Tibial artery (tissue), 4 donors: ENCODE measurements around the gene ADAM22.

Experiments
- DNase-seq, 2 donors: peaks; one replicate each; pipeline ENCODE4 v3.0.0-alpha.2; 2019
- H3K27ac ChIP-seq, 2 donors: fragments of 200-600 bp; sonication (generic) in 1 of 2; 1 replicate in 1 of 2; 2 replicates in 1 of 2; pipeline ENCODE4 v1.5.1; 2018 to 2019; ENCODE audit warnings: mild to moderate bottlenecking in 1 of 2
- H3K27me3 ChIP-seq, 2 donors: fragments of 200-600 bp; sonication (generic) in 1 of 2; one replicate each; pipeline versions ENCODE4 v1.5.1 to v1.6.0; 2016 to 2019
- H3K36me3 ChIP-seq, 3 donors: fragments of 200-600 bp; sonication (generic) in 2 of 3; one replicate each; pipeline ENCODE4 v1.5.1; 2016 to 2019; ENCODE audit warnings: mild to moderate bottlenecking in 2 of 3
- H3K4me1 ChIP-seq, 4 donors: fragments of 200-600 bp; sonication (generic) in 2 of 4; 1 replicate in 3 of 4; 2 replicates in 1 of 4; pipeline ENCODE4 v1.5.1; 2016 to 2019
- H3K4me3 ChIP-seq, 2 donors: fragments of 200-600 bp; sonication (generic) in 1 of 2; 1 replicate in 1 of 2; 2 replicates in 1 of 2; pipeline ENCODE4 v1.5.1; 2018 to 2019; ENCODE audit warnings: mild to moderate bottlenecking in 2 of 2
- H3K9me3 ChIP-seq, 3 donors: fragments of 200-600 bp; sonication (generic) in 1 of 3; one replicate each; pipeline ENCODE4 v1.5.1; 2016 to 2019
- intact Hi-C: fragments of 100-400 bp; cut with DNase I; formaldehyde crosslinking; loops from one replicate; pipeline ENCODE4 v1.15.0; 2023; ENCODE audit warnings: low total_unique reads
- TF ChIP-seq, protein P1 (sequence below), 2 experiments: fragments of 200-600 bp in 1 of 2; fragments of 450-650 bp in 1 of 2; IDR thresholded peaks; one replicate each; pipeline ENCODE4 v1.5.1; 2017 to 2019; ENCODE audit warnings: antibody characterized with exemption in 2 of 2, mild to moderate bottlenecking in 1 of 2, moderate library complexity in 1 of 2

Gene ADAM22

DNA sequence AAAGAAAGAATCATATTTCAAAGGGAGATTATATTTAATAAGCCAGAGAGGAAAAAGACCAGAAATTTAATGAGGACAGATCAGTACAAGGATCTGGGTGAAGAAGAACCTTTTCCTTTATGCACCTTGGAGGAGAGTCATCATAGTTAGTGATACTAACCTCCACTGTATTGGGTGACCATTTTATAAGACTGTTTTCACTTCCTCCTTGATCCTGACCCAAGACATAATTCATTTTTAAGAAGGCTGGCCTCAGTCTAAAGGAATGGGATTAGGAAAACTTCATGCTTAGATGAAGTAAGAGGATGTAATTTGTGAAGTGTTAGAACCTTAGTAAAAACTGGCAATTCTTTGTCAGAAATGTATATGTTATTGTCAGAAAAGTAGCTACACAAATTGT lies 68.6 kb downstream of the ADAM22 start:
- H3K27me3 ChIP-seq = no peaks in the 10 kb centered on the region
- H3K4me3 ChIP-seq = no peak overlapping the region
- intact Hi-C loops = no loop called here
- TF ChIP-seq, protein P1, sequence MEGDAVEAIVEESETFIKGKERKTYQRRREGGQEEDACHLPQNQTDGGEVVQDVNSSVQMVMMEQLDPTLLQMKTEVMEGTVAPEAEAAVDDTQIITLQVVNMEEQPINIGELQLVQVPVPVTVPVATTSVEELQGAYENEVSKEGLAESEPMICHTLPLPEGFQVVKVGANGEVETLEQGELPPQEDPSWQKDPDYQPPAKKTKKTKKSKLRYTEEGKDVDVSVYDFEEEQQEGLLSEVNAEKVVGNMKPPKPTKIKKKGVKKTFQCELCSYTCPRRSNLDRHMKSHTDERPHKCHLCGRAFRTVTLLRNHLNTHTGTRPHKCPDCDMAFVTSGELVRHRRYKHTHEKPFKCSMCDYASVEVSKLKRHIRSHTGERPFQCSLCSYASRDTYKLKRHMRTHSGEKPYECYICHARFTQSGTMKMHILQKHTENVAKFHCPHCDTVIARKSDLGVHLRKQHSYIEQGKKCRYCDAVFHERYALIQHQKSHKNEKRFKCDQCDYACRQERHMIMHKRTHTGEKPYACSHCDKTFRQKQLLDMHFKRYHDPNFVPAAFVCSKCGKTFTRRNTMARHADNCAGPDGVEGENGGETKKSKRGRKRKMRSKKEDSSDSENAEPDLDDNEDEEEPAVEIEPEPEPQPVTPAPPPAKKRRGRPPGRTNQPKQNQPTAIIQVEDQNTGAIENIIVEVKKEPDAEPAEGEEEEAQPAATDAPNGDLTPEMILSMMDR (IDR thresholded peaks at IDR 0.05) = no peak
- DNase-seq = no peak
- no peaks in the 10 kb centered on the region for H3K4me1 ChIP-seq
- no peak overlapping the region for H3K27ac ChIP-seq
- H3K9me3 ChIP-seq = no peaks in the 10 kb centered on the region
- H3K36me3 ChIP-seq = no peaks in the 10 kb centered on the region

DNA sequence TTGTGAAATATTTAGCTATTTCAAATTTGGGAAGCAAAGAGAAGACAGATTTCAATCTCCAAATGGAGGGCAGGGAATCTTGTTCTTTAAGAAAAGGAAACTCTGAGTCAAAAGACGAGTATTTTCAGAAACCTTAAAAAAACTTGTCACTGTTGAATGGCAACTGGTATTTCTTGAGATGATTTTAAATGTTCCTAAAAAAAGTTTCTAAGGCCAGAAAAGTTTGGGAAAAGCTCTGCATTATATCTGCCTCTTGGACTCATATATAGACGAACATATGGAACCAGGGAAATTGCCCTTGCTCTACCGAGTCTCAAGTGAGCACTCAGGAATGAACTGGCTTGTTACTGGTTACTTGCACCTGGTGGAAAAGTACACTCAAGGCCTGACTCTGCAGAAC lies 69.5 kb downstream of the ADAM22 start:
- Histone ChIP-seq H3K4me1 (no peaks in the 10 kb centered on the region), H3K27me3 (no peaks in the 10 kb centered on the region), H3K36me3 (no peaks in the 10 kb centered on the region), H3K4me3 (no peak overlapping the region), H3K9me3 (no peaks in the 10 kb centered on the region), H3K27ac (no peak overlapping the region)
- DNase-seq = no peak
- intact Hi-C loops = no loop called here
- TF ChIP-seq, protein P1 (IDR thresholded peaks at IDR 0.05) = no peak

DNA sequence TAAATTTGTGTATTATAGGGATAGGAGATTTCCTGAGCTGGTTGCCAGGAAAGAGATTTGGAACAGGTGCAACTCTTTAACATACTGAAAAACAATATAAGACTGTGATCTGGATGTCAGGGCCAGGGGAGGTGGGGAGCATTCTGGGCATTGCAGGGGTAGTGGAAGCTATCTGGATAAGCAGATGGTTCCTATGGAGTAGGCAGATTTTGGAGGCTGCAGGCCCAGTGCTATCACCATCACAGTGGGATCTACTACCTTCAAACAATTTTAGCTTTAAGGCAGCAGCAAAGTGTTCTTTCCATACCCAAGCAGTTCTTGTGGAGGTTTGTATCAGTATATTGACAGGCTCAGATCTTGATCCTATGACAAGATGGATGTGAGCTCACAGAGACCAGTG lies 71.1 kb downstream of the ADAM22 start:
- intact Hi-C loops = no loop called here
- no peak overlapping the region for H3K27ac ChIP-seq
- no peaks in the 10 kb centered on the region for H3K4me1 ChIP-seq
- no peaks in the 10 kb centered on the region for H3K27me3 ChIP-seq
- H3K9me3 ChIP-seq = no peaks in the 10 kb centered on the region
- no peaks in the 10 kb centered on the region for H3K36me3 ChIP-seq
- no peak overlapping the region for H3K4me3 ChIP-seq
- TF ChIP-seq, protein P1 (IDR thresholded peaks at IDR 0.05) = no peak
- no peak for DNase-seq

DNA sequence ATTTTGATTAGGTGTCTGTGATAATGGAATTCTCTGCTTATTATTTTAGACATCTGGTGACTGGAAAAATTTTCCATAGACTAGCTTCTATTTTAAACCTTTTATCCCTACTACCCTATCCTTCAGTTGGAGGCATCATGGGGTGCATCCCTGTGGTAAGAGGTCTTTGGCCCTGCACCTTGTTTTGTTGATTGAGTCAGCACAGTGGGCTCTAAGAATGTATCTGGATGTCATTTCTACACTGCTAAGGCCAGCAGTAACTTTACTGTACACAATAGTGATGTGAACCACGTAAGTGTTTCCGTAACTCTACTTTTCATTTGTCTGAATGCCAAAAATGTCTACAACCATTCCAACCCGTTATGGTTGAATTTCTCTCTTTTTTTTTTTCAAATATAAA lies 75.6 kb downstream of the ADAM22 start:
- Histone ChIP-seq H3K4me3 (no peak overlapping the region), H3K36me3 (no peaks in the 10 kb centered on the region), H3K27ac (no peak overlapping the region), H3K9me3 (no peaks in the 10 kb centered on the region), H3K4me1 (no peaks in the 10 kb centered on the region), H3K27me3 (no peaks in the 10 kb centered on the region)
- DNase-seq = no peak
- TF ChIP-seq, protein P1 (IDR thresholded peaks at IDR 0.05) = no peak
- intact Hi-C loops = no loop called here

DNA sequence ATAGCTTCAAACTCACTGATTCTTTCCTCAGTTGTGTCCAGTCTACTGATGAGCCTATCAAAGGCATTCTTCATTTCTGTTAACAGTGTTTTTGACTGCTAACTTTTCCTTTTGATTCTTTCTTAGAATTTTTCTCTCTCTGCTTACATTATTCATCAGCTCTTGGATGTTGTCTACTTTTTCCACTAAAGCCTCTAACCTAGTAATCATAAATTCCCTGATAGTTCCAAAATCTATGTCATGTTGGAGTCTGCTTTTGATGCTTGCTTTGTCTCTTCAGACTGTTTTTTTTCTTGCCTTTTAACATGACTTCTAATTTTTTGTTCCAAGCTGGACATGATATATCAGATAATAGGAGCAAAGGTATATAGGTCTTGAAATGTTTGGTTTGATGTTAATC lies 78.0 kb downstream of the ADAM22 start:
- intact Hi-C loops = no loop called here
- no peaks in the 10 kb centered on the region for H3K27me3 ChIP-seq
- no peak for DNase-seq
- no peaks in the 10 kb centered on the region for H3K36me3 ChIP-seq
- TF ChIP-seq, protein P1 (IDR thresholded peaks at IDR 0.05) = no peak
- H3K4me3 ChIP-seq = no peak overlapping the region
- H3K27ac ChIP-seq = no peak overlapping the region
- H3K4me1 ChIP-seq = no peaks in the 10 kb centered on the region
- H3K9me3 ChIP-seq = no peaks in the 10 kb centered on the region

DNA sequence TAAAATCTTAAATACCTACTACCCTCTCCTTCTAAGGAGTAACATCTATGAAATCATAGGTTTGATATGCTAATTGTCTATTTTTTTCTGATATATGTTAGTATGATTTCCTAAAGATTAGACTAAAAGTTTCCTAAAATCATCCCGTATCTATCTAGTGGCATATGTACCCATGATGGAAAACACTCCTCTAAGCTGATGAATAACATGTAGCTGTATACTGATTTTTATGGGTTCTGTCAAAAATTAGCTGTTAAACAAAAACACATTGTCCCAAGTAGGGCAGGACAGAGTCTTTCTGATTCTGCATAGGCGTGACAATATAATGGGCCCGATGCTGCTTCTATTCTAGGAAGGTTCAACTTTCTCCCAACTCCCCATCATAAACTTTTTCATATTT lies 79.9 kb downstream of the ADAM22 start:
- Histone ChIP-seq H3K9me3 (no peaks in the 10 kb centered on the region), H3K4me3 (no peak overlapping the region), H3K4me1 (no peaks in the 10 kb centered on the region), H3K27me3 (no peaks in the 10 kb centered on the region), H3K27ac (no peak overlapping the region), H3K36me3 (no peaks in the 10 kb centered on the region)
- intact Hi-C loops = no loop called here
- DNase-seq = no peak
- TF ChIP-seq, protein P1 (IDR thresholded peaks at IDR 0.05) = no peak
